Right forelimb (tissue), 1 donor: ENCODE results near the gene CTNND2.
"Not testable (repeated sequence)": the region's sequence is repeated elsewhere in the genome, so short reads cannot be mapped to it uniquely, and the experiment has no call there.

Experiments
- DNase-seq: peaks from one replicate; pipeline ENCODE4 v3.0.0-alpha.2; 2018

CTNND2 gene

DNA sequence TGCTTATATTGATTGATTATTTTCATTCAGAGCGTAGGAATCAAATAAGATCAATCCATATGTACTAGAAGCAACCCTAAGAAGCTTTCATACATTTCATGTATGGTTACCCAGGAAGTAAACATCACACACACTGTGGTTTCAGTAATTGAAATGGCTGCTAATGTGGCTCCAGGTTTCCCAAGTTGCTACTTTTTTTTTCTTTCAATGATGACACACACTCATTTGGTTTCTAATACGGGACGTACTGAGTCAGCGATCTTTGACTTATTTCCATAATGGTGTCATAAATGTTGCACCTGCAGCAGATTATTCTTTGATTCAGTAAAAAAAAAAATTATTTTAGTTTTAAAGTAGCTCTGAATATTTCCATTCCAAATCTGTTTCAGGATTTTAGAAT lies 248.6 kb downstream of the CTNND2 start:
- no peak for DNase-seq

DNA sequence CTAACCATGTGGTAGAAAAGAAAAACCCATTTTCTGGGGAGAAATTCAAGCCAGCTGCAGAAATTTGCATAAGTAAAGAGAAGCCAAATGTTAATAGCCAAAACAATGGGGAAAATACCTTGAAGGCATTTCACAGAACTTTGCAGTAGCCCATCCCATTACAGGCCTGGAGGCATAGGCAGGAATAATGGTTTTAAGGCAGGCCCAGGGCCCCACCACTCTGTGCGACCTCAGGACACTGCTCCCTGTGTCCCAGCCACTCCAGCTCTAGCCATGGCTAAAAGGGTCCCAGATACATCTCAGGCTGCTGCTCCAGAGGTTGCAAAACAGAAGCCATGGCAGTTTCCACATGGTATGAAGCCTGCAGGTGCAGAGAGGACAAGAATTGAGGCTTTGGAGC lies 253.3 kb downstream of the CTNND2 start:
- no peak for DNase-seq

DNA sequence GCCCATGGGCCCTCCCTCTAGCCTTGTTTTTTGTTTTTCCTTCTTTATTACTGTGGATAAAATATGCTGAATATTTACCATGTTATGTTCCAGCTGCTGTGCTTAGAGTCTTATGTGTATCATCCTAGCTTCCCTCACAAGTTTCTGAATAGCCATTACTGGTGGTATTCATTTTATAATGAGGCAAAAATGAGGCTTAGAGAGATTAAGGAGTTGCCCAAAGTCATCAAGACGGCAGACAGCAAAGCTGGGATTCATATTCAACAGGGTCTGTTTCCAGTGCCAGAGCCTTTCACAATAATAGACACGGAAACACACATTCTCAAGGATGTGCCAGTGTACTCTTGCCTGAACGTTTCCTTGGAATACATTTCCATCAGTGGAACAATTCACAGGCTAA lies 258.1 kb downstream of the CTNND2 start:
- DNase-seq, result no peak

DNA sequence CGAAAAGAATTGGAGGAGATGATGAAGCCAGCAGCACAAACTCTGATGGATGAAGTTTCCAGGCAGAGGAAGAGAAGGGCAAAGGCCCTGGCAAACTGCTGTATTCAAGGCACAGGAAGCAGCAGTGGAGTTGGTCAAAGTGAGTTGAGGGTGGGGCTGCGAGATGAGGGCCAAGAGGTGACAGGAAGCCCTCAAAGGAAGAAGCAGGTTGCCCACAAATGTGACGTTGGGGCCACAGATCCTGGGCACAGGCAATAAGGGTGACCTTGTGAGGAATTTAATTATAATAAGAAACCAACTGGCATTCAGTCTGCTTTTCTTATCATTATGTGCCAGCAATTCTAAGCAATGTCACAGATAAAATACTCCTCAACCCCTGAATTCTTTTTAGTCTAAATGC lies 261.8 kb downstream of the CTNND2 start:
- DNase-seq, result no peak

GRCh38 chr5:11640158-11640873 lies 263.9 kb downstream of the CTNND2 start:
- no peak for DNase-seq

DNA sequence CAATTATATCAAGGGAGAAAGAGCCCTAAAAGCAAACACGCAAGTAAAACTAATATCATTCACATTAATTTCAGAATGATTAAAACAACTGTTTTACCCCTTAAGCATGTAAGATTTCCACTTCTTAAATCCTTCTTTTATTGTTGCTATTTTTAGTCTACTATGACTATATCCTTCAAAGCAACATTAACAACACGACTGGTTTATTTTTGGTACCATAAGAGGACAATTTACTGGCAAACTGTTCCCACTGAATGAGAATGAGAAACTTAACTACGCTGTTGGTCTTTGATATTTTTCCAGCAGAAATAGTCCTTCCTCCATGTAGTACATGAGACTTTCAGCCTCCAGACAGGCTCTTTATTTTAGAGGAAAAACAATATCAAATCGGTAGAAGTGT lies 281.5 kb downstream of the CTNND2 start:
- DNase-seq, result no peak

- DNase-seq, result no peak
Measured at GRCh38 chr5:11620172-11620571, 284.1 kb downstream of the CTNND2 start.

GRCh38 chr5:11619339-11620024 lies 284.8 kb downstream of the CTNND2 start:
- DNase-seq, result no peak

- no peak for DNase-seq
Measured at GRCh38 chr5:11617080-11617479, 287.2 kb downstream of the CTNND2 start.

GRCh38 chr5:11616624-11617023 lies 287.6 kb downstream of the CTNND2 start:
- not testable (repeated sequence) for DNase-seq

- no peak for DNase-seq
Measured at GRCh38 chr5:11611011-11611410, 293.2 kb downstream of the CTNND2 start.

- no peak for DNase-seq
Measured at GRCh38 chr5:11609570-11610303, 294.5 kb downstream of the CTNND2 start.

DNA sequence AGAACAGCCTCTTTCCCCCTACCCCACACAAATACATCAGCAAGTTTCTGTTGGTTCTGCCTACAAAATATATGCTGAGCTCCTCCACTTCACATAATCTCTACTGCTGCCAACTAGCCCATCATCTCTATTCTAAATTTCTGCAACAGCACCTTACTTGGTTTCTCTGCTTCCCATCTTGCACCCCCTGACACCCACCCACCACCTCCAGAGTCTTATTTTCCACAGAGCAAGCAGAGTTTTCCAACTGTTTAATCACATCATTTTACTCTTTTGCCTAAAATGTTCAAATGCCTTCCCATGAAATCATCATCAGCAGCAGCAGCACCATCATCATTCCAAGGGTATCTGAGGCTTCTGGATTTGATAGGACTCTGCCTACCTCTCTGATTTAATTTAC lies 295.7 kb downstream of the CTNND2 start:
- no peak for DNase-seq

GRCh38 chr5:11607944-11608483 lies 296.2 kb downstream of the CTNND2 start:
- no peak for DNase-seq

GRCh38 chr5:11602298-11602697 lies 301.9 kb downstream of the CTNND2 start:
- no peak for DNase-seq

DNA sequence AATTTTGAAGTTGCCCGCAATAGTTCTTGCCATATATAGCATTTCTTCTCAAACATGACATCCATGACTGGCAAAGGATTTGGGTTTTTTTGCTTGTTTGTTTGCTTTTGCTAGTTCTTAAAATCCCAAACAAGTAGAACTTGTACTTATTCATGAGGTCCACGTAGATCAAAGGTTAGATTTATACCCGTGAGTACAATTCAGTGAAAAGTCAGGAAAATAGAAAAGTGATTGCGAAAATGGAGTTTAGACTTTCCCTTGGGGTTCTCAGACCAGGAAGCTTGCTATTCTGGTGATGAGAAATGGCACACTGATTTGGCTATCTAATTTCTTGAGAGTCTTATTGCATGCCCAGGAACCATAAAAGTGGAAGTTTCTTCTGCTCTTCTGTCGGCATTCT lies 304.7 kb downstream of the CTNND2 start:
- DNase-seq, result no peak

- no peak for DNase-seq
Measured at GRCh38 chr5:11596657-11597071, 307.6 kb downstream of the CTNND2 start.

GRCh38 chr5:11596185-11596584 lies 308.1 kb downstream of the CTNND2 start:
- no peak for DNase-seq

GRCh38 chr5:11595045-11595444 lies 309.2 kb downstream of the CTNND2 start:
- DNase-seq, result no peak

DNA sequence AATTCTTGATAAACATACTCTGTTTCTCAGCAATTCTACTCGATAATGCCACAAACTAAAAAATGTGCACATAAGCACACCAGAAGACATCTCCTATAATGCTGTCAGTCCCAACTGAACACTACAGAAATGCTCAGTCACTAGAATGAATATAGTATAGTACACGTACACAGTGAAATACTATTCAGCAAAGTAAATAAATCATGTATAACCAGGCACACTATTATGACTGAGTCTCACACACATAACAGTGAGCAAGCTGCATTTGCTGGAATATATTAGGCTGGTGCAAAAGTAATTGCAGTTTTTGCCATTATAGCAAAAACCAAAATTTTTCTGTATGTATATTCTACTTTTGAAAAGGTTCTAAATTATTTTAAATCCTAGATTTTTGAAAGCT lies 310.2 kb downstream of the CTNND2 start:
- no peak for DNase-seq

- no peak for DNase-seq
Measured at GRCh38 chr5:11590475-11590874, 313.8 kb downstream of the CTNND2 start.

DNA sequence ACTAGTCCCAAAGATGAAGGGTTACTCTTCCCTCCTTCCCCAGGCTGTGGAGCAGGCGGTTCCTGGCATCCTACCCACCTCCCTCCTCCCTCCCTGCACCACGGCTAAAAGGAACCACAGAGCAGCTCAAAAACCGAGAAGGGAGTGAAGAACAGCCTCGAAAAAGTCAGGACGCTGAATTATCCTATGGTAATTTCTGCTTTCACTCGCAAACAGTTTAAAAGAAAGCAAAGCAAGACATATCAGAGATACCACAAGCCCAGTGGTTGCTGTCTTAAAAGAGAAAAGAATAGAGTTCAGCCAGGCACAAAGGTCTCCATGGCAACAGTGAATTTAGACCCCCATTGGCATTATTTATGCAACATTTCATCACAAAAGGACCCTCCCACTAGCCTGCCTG lies 315.4 kb downstream of the CTNND2 start:
- DNase-seq, result peak; percentile 43

DNA sequence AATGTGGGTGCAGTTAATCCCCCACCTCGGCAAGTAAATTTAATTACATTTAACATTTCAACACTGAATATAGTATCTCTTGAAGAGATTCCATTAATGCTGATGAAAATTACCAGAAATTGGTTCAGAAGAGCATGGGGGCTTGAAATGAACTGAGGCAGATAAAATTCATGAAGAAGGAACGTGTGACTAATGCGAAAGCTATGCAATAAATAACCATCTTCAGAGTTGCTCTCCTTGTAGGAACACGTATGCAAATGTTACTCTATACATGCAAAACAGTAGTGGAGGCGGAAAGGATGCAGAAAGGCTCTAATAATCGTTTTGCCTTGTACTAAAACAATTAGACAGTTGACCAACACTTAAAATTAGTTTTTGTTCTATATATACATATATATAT lies 320.2 kb downstream of the CTNND2 start:
- DNase-seq, result no peak

GRCh38 chr5:11579351-11579750 lies 324.9 kb downstream of the CTNND2 start:
- no peak for DNase-seq
